Panc1 (cell line): Measurements from ENCODE around the gene RPGR. TPM values are rescaled to one million over a fixed set of nuclear protein-coding genes. Genes with fewer than 3 reads are reported as not detected.

Source experiments
- ATAC-seq: fragments of 200-7000 bp; cut with Tn5 transposase; 2 replicates; pipeline ENCODE4 v1.9.1; 2020; ENCODE audit warnings: mild to moderate bottlenecking, moderate library complexity
- BruUV-seq: library from RNA; stranded (reverse); fragments of 400-500 nt; replicated peaks from 2 replicates; lab custom pipeline; 2021; lab: Mats Ljungman, UMichigan
- CTCF ChIA-PET: fragments of 300-600 bp; sonication (Branson Sonifier 250); formaldehyde crosslinking; loops from one replicate; lab custom pipeline; 2022; ENCODE audit warnings: antibody characterized with exemption; lab: Charles Lee
- POLR2A ChIA-PET: fragments of 300-600 bp; sonication (Branson Sonifier 250); formaldehyde crosslinking; loops from one replicate; lab custom pipeline; 2022; ENCODE audit warnings: antibody characterized with exemption; lab: Charles Lee
- DNase-seq: peaks from one replicate; pipeline ENCODE4 v3.0.0-alpha.2; 2010; ENCODE audit warnings: low read depth, low spot score
- H3K27ac ChIP-seq: 2 replicates; pipeline ENCODE4 v1.5.1; 2011; ENCODE audit warnings: mild to moderate bottlenecking, low read length, inconsistent platforms
- H3K27me3 ChIP-seq: fragments of 200-500 bp; sonication (Bioruptor generic); 2 replicates; pipeline ENCODE4 v1.6.0; 2014; ENCODE audit warnings: low read length, inconsistent platforms; ENCODE audit not compliant: control insufficient read depth, insufficient read depth
- H3K36me3 ChIP-seq: fragments of 200-500 bp; sonication (Bioruptor generic); 2 replicates; pipeline ENCODE4 v1.5.1; 2014; ENCODE audit warnings: inconsistent platforms, mild to moderate bottlenecking, low read length, moderate library complexity; ENCODE audit not compliant: control insufficient read depth, insufficient read depth
- H3K4me1 ChIP-seq: 2 replicates; pipeline ENCODE4 v1.5.1; 2011; ENCODE audit warnings: inconsistent platforms, mild to moderate bottlenecking, low read length, moderate library complexity; ENCODE audit not compliant: control insufficient read depth, insufficient read depth
- H3K4me3 ChIP-seq, 2 experiments: 2 replicates each; pipeline ENCODE4 v1.5.1; 2011 to 2012; ENCODE audit warnings: low read depth in 2 of 2, low read length in 2 of 2, mild to moderate bottlenecking in 2 of 2, inconsistent platforms in 1 of 2, moderate library complexity in 1 of 2
- H3K9me3 ChIP-seq: fragments of 200-500 bp; sonication (Bioruptor generic); 2 replicates; pipeline ENCODE4 v1.5.1; 2014; ENCODE audit warnings: low read depth, mild to moderate bottlenecking, inconsistent platforms, low read length, moderate library complexity; ENCODE audit not compliant: control insufficient read depth, insufficient read depth
- POLR2AphosphoS5 ChIP-seq: IDR thresholded peaks from 2 replicates; pipeline ENCODE4 v1.6.1; 2012; ENCODE audit warnings: mild to moderate bottlenecking, low read depth, low read length, moderate library complexity
- REST ChIP-seq, 2 experiments: IDR thresholded peaks; 2 replicates each; pipeline ENCODE4 v1.6.1; 2011 to 2012; ENCODE audit warnings: low read depth in 2 of 2, control low read depth in 1 of 2, low read length in 1 of 2, mild to moderate bottlenecking in 1 of 2, moderate library complexity in 1 of 2; ENCODE audit not compliant: insufficient read depth in 1 of 2
- SIN3A ChIP-seq: IDR thresholded peaks from 2 replicates; pipeline ENCODE4 v1.6.1; 2012; ENCODE audit warnings: low read depth, mild to moderate bottlenecking, low read length, moderate library complexity, borderline replicate concordance; ENCODE audit not compliant: insufficient read depth
- TCF7L2 ChIP-seq: IDR thresholded peaks from 2 replicates; pipeline ENCODE4 v1.6.1; 2011; ENCODE audit warnings: mild to moderate bottlenecking, low read depth, low read length, inconsistent platforms
- in situ Hi-C: cut with HindIII; loops from 2 replicates; pipeline ENCODE4 v1.10.0; 2016; ENCODE audit warnings: low sequenced_read_pairs, low pct_unique_long_range_greater_than_20kb
- intact Hi-C: fragments of 100-400 bp; cut with micrococcal nuclease; formaldehyde crosslinking; loops from one replicate; pipeline ENCODE4 v1.10.0; 2022; ENCODE audit not compliant: unreplicated experiment
- total RNA-seq: library from RNA; stranded (reverse); gene quantifications from one replicate; pipeline ENCODE4 v1.2.1, GENCODE V29; 2021; ENCODE audit not compliant: unreplicated experiment
- TF ChIP-seq, protein P1 (sequence below): fragments of 450-650 bp; IDR thresholded peaks from 2 replicates; pipeline ENCODE4 v1.5.1; 2017; ENCODE audit warnings: mild to moderate bottlenecking

RPGR gene
- total RNA-seq, 1 experiment from 2014 or later = 4.0 TPM

DNA sequence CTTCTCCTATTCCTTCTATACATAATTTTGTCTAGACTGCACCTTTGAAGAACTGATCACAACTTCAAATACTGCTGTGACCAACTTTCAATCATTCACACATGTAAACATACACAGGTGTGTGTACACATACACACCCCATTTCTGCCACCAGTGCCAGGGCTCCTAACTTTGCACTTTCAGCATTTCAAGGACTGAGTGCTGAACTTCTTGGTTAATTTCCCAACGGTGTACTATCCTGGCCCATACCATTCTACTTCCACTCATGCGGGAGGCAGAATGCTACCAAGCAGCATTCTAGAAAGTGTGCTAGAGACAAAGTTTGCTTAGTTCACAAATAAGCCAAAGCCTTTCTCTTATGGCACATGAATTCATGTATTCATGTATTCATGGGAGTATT is 51.2 kb downstream of the RPGR start:
- DNase-seq (no peak), ATAC-seq (no peak)
- TF ChIP-seq POLR2AphosphoS5 = no peak
- no peak for TF ChIP-seq TCF7L2
- no peak for TF ChIP-seq REST (IDR thresholded peaks at IDR 0.05; ENCODE audit: insufficient read depth in 1 of 2, low read depth in 2 of 2, low read length in 1 of 2)
- no peak for TF ChIP-seq SIN3A
- TF ChIP-seq, protein P1, sequence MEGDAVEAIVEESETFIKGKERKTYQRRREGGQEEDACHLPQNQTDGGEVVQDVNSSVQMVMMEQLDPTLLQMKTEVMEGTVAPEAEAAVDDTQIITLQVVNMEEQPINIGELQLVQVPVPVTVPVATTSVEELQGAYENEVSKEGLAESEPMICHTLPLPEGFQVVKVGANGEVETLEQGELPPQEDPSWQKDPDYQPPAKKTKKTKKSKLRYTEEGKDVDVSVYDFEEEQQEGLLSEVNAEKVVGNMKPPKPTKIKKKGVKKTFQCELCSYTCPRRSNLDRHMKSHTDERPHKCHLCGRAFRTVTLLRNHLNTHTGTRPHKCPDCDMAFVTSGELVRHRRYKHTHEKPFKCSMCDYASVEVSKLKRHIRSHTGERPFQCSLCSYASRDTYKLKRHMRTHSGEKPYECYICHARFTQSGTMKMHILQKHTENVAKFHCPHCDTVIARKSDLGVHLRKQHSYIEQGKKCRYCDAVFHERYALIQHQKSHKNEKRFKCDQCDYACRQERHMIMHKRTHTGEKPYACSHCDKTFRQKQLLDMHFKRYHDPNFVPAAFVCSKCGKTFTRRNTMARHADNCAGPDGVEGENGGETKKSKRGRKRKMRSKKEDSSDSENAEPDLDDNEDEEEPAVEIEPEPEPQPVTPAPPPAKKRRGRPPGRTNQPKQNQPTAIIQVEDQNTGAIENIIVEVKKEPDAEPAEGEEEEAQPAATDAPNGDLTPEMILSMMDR = no peak
- ChIA-PET POLR2A (no interaction called here), CTCF (no interaction called here)
- no peaks in the 10 kb centered on the region for H3K9me3 ChIP-seq
- H3K27ac ChIP-seq = no peak overlapping the region
- no peaks in the 10 kb centered on the region for H3K27me3 ChIP-seq
- H3K4me1 ChIP-seq = no peaks in the 10 kb centered on the region
- H3K4me3 ChIP-seq = no peak overlapping the region
- H3K36me3 ChIP-seq = no peaks in the 10 kb centered on the region
- no TSS peak for BruUV-seq
- intact Hi-C loops = no loop called here
- in situ Hi-C loops = no loop called here

DNA sequence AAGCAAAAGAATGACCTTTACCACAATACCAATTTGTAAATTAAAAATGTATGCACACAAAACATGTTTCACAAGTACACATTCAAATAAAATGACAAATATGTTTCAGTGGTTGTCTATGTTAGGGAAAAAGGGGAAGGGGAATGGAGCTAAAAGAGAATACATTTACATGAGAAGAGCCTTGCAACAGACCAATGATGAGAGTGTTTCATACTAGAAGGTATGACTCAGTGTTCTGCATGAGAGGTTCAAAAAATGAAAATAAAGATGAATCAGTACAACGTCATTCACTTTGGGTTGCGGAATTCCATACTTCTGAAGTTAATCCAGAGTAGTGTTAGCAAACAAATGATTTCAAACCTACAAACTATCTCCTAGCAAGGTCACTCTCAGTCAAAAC is 51.7 kb downstream of the RPGR start:
- no peaks in the 10 kb centered on the region for H3K36me3 ChIP-seq
- ChIA-PET CTCF (no interaction called here), POLR2A (no interaction called here)
- no peak overlapping the region for H3K27ac ChIP-seq
- ATAC-seq (peak; percentile 66; the same call in 1 of the 2 replicates), DNase-seq (peak; percentile 67)
- intact Hi-C loops (no loop called here), in situ Hi-C loops (no loop called here)
- H3K27me3 ChIP-seq = no peaks in the 10 kb centered on the region
- TF ChIP-seq, protein P1 = no peak
- TF ChIP-seq POLR2AphosphoS5 (no peak), SIN3A (no peak), REST (IDR thresholded peaks at IDR 0.05; ENCODE audit: insufficient read depth in 1 of 2, low read depth in 2 of 2, low read length in 1 of 2) (no peak), TCF7L2 (no peak)
- BruUV-seq = no TSS peak
- H3K4me1 ChIP-seq = no peaks in the 10 kb centered on the region
- no peak overlapping the region for H3K4me3 ChIP-seq
- no peaks in the 10 kb centered on the region for H3K9me3 ChIP-seq
